Right ventricle myocardium superior (tissue), 1 donor: ENCODE results near the gene DNAAF3. TPM values are rescaled to one million over a fixed set of nuclear protein-coding genes. Genes with fewer than 3 reads are reported as not detected.
"Not testable (repeated sequence)": the region's sequence is repeated elsewhere in the genome, so short reads cannot be mapped to it uniquely, and the experiment has no call there.

Source experiments
- ATAC-seq: fragments of 200-7000 bp; cut with Tn5 transposase; one replicate; pipeline ENCODE4 v1.9.1; 2020; ENCODE audit warnings: mild to moderate bottlenecking; ENCODE audit not compliant: poor library complexity
- DNase-seq: peaks from one replicate; pipeline ENCODE4 v3.0.0-alpha.2; 2020
- intact Hi-C: fragments of 100-400 bp; cut with DNase I; formaldehyde crosslinking; loops from one replicate; pipeline ENCODE4 v1.11.2; 2022
- long read RNA-seq: library from polyadenylated mRNA; unstranded; transcript quantifications from one replicate; pipeline ENCODE4 v2.0.0, GENCODE V29; 2021
- total RNA-seq: library from RNA; stranded (reverse); fragmentation: NEBNext Ultra II Directional; extraction: Animal tissue kit (Norgen Biotek cat#: 25700); gene quantifications from one replicate; pipeline ENCODE4 v1.2.1, GENCODE V29; 2021
- donor health status: DM: no; HTN: yes; CAD: no; lungs with severe emphysema.

Gene DNAAF3
- total RNA-seq: 0.59 TPM
- long read RNA-seq, partial matches to known transcripts: 0 of 10 reads
- long read RNA-seq, other reads (novel, unspliced or antisense): 10 of 10 reads

GRCh38 chr19:55166530-55167268 is at the start of gene DNAAF3:
Gene DNAAF3, minus strand, starts transcription at chr19:55166613. Its CDS starts 200 bp downstream, at chr19:55166413.
- ATAC-seq (peak; percentile 98), DNase-seq (peak; percentile 92)
- intact Hi-C loops: no loop called here

GRCh38 chr19:55213547-55213946 is 47.1 kb upstream of the DNAAF3 start:
- DNase-seq: no peak
- intact Hi-C loops: no loop called here
- no peak for ATAC-seq

- intact Hi-C loops: no loop called here
- no peak for DNase-seq
- ATAC-seq: no peak
These were observed 46.0 kb upstream of the DNAAF3 start for GRCh38 chr19:55212447-55212846.

- peak; percentile 21 for ATAC-seq
These were observed 43.5 kb upstream of the DNAAF3 start for GRCh38 chr19:55209693-55210472.

GRCh38 chr19:55208880-55209692 is 42.7 kb upstream of the DNAAF3 start, which contains the start of gene PTPRH:
Gene PTPRH, minus strand, starts transcription at chr19:55209501. Its CDS starts 68 bp downstream, at chr19:55209433.
- ATAC-seq (no peak), DNase-seq (no peak)
- intact Hi-C loops: no loop called here

More at GRCh38 chr19:55209693-55210472, 43.5 kb upstream of the DNAAF3 start:
- intact Hi-C loops: no loop called here
- DNase-seq: no peak

- ATAC-seq (peak; percentile 96), DNase-seq (peak; percentile 83)
- intact Hi-C loops: no loop called here
These were observed 40.5 kb upstream of the DNAAF3 start for GRCh38 chr19:55206664-55207500.

- intact Hi-C loops, ATAC-seq, DNase-seq: not testable (repeated sequence)
These were observed 35.8 kb upstream of the DNAAF3 start for GRCh38 chr19:55202199-55202598.

GRCh38 chr19:55199620-55200204 is 33.3 kb upstream of the DNAAF3 start:
- intact Hi-C loops: no loop called here
- ATAC-seq (no peak), DNase-seq (no peak)

- DNase-seq (no peak), ATAC-seq (no peak)
- intact Hi-C loops: no loop called here
These were observed 32.2 kb upstream of the DNAAF3 start for GRCh38 chr19:55198651-55199050.

GRCh38 chr19:55197528-55197927 is 31.1 kb upstream of the DNAAF3 start:
- DNase-seq (no peak), ATAC-seq (no peak)
- intact Hi-C loops: no loop called here

- ATAC-seq: no peak
- DNase-seq: no peak
- intact Hi-C loops: no loop called here
These were observed 30.4 kb upstream of the DNAAF3 start for GRCh38 chr19:55196803-55197202.

- ATAC-seq (no peak), DNase-seq (no peak)
- intact Hi-C loops: no loop called here
These were observed 27.1 kb upstream of the DNAAF3 start for GRCh38 chr19:55193481-55193880.

- no peak for ATAC-seq
- intact Hi-C loops: no loop called here
- DNase-seq: no peak
These were observed 23.0 kb upstream of the DNAAF3 start for GRCh38 chr19:55189403-55189835.

GRCh38 chr19:55188625-55189024 is 22.2 kb upstream of the DNAAF3 start:
- DNase-seq (no peak), ATAC-seq (no peak)
- intact Hi-C loops: no loop called here

- DNase-seq (no peak), ATAC-seq (no peak)
- intact Hi-C loops: no loop called here
These were observed 19.7 kb upstream of the DNAAF3 start for GRCh38 chr19:55186080-55186479.

- DNase-seq: no peak
- intact Hi-C loops: no loop called here
- ATAC-seq: no peak
These were observed 15.3 kb upstream of the DNAAF3 start for GRCh38 chr19:55181740-55182139.

- intact Hi-C loops: no loop called here
- DNase-seq (no peak), ATAC-seq (peak; percentile 87)
These were observed 13.4 kb upstream of the DNAAF3 start, which contains the start of gene SYT5 for GRCh38 chr19:55179606-55180484. Gene SYT5, minus strand, starts transcription at chr19:55180289. Its CDS starts 1,248 bp downstream, at chr19:55179041.
